GM19397 (cell line): ENCODE data around the gene ENOSF1.

ENCODE experiments used
- ATAC-seq: cut with Tn5 transposase; IDR thresholded peaks from one replicate; pipeline ENCODE4 v1.9.1; 2021; ENCODE audit warnings: mild to moderate bottlenecking, moderate library complexity; ENCODE audit not compliant: unreplicated experiment

Gene ENOSF1

DNA sequence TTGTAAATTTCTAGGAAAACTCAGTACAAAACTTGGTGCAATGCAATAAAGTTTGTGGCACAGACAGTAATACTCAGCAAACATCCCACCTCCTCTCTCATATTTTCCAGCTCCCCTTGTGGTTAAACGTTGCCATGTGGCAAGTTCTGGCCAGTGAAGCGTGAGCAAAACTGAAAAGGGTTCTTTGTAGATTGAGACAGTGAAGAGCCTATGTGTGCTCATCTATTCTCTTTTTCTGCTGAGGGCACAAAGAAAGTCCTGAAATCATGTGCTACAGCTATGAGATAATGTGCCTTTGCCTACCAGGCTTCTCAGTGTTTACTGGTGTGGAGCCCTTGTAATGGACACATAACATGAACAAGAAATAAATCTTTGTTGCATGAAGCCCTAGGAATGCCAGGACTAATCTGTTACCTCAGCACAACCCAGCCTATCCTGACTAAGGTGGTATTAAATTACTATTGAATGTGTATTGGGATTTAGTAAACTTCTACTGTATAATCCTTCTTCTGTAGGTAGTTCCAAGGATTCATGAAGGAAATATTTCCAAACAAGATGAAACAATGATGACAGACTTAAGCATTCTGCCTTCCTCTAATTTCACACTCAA, 67.9 kb downstream of the ENOSF1 start:
- ATAC-seq: no peak

DNA sequence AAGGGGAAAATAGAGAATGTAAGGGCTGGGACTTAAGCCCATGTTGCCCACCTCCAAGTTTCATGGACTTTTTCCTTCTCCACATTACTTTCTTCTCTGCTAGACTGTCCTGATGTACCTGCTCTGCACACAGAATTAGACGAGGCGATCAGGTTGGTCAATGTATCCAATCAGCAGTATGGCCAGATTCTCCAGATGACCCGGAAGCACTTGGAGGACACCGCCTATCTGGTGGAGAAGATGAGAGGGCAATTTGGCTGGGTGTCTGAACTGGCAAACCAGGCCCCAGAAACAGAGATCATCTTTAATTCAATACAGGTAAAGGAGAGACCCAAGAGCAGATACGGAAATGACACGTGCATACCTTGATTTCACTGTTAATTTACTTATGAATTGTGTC, 71.2 kb downstream of the ENOSF1 start:
- ATAC-seq: no peak

DNA sequence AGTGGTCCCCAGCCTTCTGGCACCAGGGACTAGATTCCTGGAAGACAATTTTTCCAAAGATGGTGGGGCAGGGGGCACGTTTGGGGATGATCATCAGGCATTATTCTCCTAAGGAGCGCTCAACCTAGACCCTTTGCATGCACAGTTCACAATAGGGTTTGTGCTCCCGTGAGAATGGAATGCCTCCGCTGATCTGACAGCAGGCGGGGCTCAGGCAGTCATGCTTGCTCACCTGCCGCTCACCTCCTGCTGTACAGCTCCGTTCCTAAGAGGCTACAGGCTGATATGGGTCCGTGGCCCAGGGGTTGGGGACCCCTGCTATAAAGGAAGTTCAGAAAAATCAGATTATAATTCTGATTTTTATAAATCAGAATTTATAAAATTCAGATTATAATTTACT, 77.3 kb downstream of the ENOSF1 start:
- no peak for ATAC-seq

DNA sequence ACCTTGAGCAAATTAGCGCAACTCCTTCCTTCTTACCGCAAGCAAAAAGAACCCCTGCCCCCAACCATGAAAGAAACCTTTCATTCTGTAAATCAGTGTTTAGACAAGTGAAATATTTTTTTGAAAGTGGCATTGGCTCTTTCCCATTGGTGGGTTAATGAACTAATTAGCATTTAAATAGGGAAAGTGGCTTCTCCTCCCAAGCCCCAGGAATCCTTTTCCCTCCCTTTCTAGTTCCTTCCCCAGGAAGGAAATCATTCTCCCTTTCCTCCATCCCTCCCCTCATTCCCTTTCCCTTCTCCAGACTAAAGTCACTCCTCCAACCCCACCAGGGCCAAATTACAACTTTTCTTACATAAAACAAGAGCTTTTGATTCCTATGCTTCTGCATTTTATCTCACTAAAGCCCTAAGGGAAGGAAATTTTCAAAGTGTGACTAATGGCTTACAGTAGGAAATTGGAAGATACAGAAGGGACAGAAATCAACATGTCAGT, 77.8 kb downstream of the ENOSF1 start:
- no peak for ATAC-seq

DNA sequence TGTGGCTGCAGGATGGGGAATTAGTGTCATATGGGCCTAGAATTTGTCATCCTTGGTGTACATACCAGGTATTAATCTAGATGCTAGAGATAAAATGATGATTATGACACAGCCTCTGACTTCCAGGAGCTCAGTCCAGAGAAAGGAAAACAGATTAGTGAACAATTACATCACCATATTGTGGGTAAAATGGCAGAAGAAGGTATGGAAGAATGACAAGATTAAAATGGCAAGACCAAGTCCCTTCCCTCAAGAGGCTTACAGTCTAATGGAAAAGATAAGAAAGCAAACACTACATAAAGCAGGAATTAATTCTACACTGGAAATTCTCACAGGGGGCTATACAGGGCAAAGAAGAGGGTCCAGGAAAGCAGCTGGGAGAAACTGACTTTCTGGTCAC, 80.9 kb downstream of the ENOSF1 start:
- no peak for ATAC-seq

DNA sequence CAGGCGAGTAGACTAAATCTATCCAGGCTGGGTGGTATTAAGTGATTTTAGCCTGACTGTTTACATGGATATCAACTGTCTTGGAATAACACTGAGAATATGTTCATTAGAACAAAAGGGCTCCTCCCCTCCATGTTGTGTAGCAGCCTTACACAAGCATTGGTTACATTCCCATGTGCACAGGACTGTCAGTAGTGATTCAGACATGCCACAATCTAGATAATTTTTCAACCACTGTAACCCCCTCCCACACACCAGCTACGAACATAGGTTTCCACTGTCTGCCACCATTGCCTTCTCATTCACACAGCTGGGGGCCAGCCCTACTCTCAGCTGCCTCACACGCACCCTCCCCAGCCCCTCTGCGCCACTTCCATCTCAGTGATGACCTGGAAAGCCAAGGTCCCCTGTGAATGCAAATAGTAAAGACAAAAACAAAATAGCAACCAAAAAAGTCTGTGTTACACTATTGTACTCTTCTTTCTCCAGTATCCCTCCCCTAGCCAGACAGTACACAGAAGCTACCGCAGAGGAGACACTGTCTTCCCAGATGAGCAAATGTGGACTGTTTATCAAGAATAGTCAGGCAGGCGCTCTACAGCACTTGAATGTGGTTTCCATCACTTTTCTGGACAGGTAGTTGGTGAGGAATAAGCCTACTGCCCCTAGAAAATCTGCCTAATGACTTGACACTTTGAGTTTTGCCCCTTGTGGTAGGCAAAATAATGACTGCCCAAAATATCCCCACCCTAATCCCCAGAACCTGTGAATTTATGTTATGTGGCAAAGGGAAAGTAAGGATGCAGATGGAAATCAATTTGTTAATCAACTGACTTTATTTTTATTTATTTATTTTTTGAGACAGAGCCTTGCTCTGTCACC, 82.9 kb downstream of the ENOSF1 start:
- ATAC-seq: no peak

DNA sequence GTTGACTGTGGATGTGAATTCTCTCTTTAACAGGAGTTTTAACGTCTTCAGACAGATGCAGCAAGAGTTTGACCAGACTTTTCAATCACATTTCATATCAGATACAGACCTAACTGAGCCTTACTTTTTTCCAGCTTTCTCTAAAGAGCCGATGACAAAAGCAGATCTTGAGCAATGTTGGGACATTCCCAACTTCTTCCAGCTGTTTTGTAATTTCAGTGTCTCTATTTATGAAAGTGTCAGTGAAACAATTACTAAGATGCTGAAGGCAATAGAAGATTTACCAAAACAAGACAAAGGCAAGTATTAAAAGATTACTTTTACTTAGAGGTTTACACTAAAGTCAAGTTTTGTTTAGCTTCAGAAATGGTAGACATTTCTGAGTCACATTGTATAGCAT, 85.2 kb downstream of the ENOSF1 start:
- no peak for ATAC-seq

DNA sequence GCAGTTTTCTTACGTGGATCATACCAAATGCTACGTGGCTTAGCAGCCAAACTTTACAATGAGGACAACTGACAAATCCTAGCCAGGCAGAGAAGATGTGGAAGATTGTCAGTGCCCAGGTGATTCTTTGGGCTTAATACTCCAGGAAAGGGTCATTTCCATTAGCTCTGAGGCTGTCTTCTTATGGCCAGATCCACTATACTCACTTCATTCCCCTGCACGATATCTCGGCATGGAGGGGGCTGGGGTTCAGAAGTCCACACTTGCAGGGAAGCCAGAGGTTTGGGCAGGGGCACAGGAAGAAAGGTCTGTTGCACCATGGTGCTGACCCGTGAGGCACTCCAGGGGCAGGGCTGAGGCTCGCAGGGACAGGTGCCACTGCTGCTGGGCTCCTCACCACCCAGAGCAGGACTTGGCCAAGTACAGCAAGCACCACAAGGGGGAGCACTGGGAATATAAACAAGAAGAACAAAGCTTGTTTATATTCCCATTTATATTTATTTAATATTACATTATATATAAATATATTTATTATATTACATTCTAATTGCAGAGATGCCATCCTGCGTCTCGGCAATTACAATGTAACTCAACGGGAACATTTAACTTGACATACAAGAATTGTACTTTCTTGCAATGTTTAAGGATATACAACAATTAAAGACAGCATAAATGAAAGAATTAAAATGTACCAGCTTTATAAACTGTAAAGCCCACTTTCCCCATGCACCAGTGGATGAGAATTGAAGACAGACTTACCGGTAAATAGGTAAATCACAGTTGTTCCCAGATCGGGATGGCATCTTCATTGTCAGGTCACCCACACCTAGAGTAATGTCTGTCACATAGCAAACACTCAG, 88.4 kb downstream of the ENOSF1 start:
- ATAC-seq: no peak

DNA sequence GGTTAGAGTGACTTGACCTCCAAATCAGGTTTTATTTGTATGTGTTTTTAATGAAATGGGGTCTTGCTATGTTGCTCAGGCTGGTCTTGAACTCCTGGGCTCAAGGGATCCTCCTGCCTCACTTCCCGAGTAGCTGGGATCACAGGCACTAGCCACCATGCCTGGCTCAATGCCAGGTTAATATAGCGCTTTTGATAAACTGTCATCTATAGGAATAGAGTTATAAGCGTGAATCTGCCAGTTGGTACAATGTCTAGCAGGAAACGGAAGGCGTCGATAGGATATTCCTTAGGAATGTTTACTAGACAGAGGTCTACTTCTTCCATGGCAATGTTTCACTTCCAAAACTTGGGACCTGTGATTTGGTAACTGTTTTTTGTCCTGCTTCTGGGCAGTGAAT, 90.1 kb downstream of the ENOSF1 start:
- no peak for ATAC-seq

DNA sequence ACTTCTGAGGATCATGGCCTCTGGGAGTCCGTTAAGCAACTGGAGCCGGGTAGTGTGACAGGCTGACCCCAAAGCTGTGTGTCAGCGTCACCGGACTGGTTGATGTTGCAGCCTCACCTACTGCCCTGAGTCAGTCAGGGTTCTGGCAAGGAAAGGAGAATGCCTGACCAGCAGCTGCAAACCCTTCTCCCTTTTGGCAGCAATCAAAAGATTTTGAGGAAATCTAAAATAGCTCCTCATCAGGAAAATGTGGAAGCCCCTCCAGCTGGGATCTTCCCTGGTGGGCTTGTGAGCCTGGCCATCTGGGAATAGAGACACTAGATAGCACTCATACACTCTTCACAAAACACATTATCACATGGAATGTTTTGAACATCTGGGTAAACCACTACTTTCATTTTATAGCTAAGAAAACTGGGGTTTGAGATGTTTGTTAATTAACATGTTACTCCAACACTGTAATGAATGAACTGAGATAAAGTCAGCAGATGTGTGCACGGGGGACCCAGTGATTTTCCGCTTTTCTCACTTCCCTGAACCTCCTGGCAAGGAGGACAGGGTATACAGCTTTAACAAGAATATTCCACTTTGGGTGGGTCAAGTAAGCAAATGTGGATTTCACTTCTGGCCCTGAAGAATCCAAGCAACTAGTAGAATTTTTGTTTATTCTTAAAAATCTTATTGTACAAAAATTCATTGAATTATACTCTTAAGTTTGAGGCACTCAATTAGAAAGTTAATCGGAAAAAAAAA, 91.0 kb downstream of the ENOSF1 start:
- no peak for ATAC-seq
